Inferior parietal cortex (tissue), 1 donor: Measurements from ENCODE around the gene GPC4.
"Not testable (repeated sequence)": the region's sequence is repeated elsewhere in the genome, so short reads cannot be mapped to it uniquely, and the experiment has no call there.

Experiments
- DNase-seq: peaks from one replicate; pipeline ENCODE4 v3.0.0-alpha.2; 2016; ENCODE audit errors: extremely low spot score

Gene GPC4

GRCh38 chrX:133366735-133367134 lies 48.6 kb downstream of the GPC4 start:
- no peak for DNase-seq

GRCh38 chrX:133365871-133366611 lies 49.2 kb downstream of the GPC4 start:
- no peak for DNase-seq

GRCh38 chrX:133364865-133365264 lies 50.4 kb downstream of the GPC4 start:
- no peak for DNase-seq

GRCh38 chrX:133364196-133364595 lies 51.1 kb downstream of the GPC4 start:
- no peak for DNase-seq

GRCh38 chrX:133362538-133362937 lies 52.8 kb downstream of the GPC4 start:
- no peak for DNase-seq

- DNase-seq: no peak
Measured at GRCh38 chrX:133359466-133359865, 55.8 kb downstream of the GPC4 start.

- DNase-seq: no peak
Measured at GRCh38 chrX:133353233-133353632, 62.1 kb downstream of the GPC4 start.

- no peak for DNase-seq
Measured at GRCh38 chrX:133350751-133351150, 64.5 kb downstream of the GPC4 start.

GRCh38 chrX:133346026-133346425 lies 69.3 kb downstream of the GPC4 start:
- no peak for DNase-seq

- no peak for DNase-seq
Measured at GRCh38 chrX:133339566-133339965, 75.7 kb downstream of the GPC4 start.

GRCh38 chrX:133337250-133337649 lies 78.0 kb downstream of the GPC4 start:
- no peak for DNase-seq

GRCh38 chrX:133335027-133335426 lies 80.3 kb downstream of the GPC4 start:
- peak; percentile 54 for DNase-seq

- DNase-seq: no peak
Measured at GRCh38 chrX:133333154-133333750, 82.0 kb downstream of the GPC4 start.

GRCh38 chrX:133332737-133333136 lies 82.6 kb downstream of the GPC4 start:
- no peak for DNase-seq

- no peak for DNase-seq
Measured at GRCh38 chrX:133330956-133331355, 84.3 kb downstream of the GPC4 start.

GRCh38 chrX:133325422-133325821 lies 89.9 kb downstream of the GPC4 start:
- no peak for DNase-seq

- DNase-seq: no peak
Measured at GRCh38 chrX:133323431-133323830, 91.9 kb downstream of the GPC4 start.

GRCh38 chrX:133322269-133322668 lies 93.0 kb downstream of the GPC4 start:
- DNase-seq: not testable (repeated sequence)

- no peak for DNase-seq
Measured at GRCh38 chrX:133321451-133321850, 93.8 kb downstream of the GPC4 start.

- DNase-seq: no peak
Measured at GRCh38 chrX:133314281-133314680, 101.0 kb downstream of the GPC4 start.

GRCh38 chrX:133308499-133308897 lies 106.8 kb downstream of the GPC4 start:
- DNase-seq: no peak

- DNase-seq: no peak
Measured at GRCh38 chrX:133307637-133308498, 107.4 kb downstream of the GPC4 start.

- DNase-seq: no peak
Measured at GRCh38 chrX:133307094-133307493, 108.2 kb downstream of the GPC4 start.
